MM.1S (cell line): ENCODE measurements around the gene ELFN1.

Experiments used
- CTCF ChIP-seq: fragments of 300-600 bp; sonication (generic); IDR thresholded peaks from 2 replicates; pipeline ENCODE4 v1.5.1; 2016; ENCODE audit warnings: antibody characterized with exemption, low read length, mixed read lengths
- EZH2 ChIP-seq: fragments of 300-600 bp; sonication (generic); optimal IDR thresholded peaks from 2 replicates; pipeline ENCODE3; 2017; ENCODE audit warnings: low read depth, mild to moderate bottlenecking, antibody characterized with exemption, low read length, mixed read lengths
- EZH2phosphoT487 ChIP-seq: fragments of 300-600 bp; sonication (generic); IDR thresholded peaks from 2 replicates; pipeline ENCODE4 v1.6.1; 2018; ENCODE audit warnings: antibody characterized with exemption, low read length

- TF ChIP-seq CTCF (no peak), EZH2phosphoT487 (no peak), EZH2 (no peak)
Measured at GRCh38 chr7:1685000-1685624, 15.0 kb downstream of the ELFN1 start.
